Loucy (cell line): ENCODE results near the gene KRT33A.

Source experiments
- H2AFZ ChIP-seq: fragments of 200-600 bp; sonication (generic); 2 replicates; pipeline ENCODE4 v1.6.0; 2016; ENCODE audit warnings: antibody characterized with exemption, mild to moderate bottlenecking, low read length, moderate library complexity
- H3F3A ChIP-seq: fragments of 200-600 bp; 2 replicates; pipeline ENCODE4 v1.6.0; 2016; ENCODE audit warnings: antibody characterized with exemption, low read depth, mild to moderate bottlenecking
- H3K27me3 ChIP-seq: fragments of 200-600 bp; sonication (generic); 2 replicates; pipeline ENCODE4 v1.6.1; 2014; ENCODE audit warnings: low read length, mild to moderate bottlenecking; ENCODE audit not compliant: insufficient read depth, poor library complexity, severe bottlenecking
- H3K36me3 ChIP-seq: fragments of 200-600 bp; sonication (generic); 2 replicates; pipeline ENCODE4 v1.6.1; 2016; ENCODE audit warnings: low read length; ENCODE audit not compliant: insufficient read depth
- H3K4me1 ChIP-seq: fragments of 200-600 bp; sonication (generic); 2 replicates; pipeline ENCODE4 v1.5.1; 2014; ENCODE audit warnings: low read length, mild to moderate bottlenecking; ENCODE audit not compliant: insufficient read depth, poor library complexity, severe bottlenecking
- H3K4me2 ChIP-seq: fragments of 200-600 bp; sonication (generic); 2 replicates; pipeline ENCODE4 v1.6.0; 2014; ENCODE audit warnings: antibody characterized with exemption, low read length, low read depth, mild to moderate bottlenecking; ENCODE audit not compliant: poor library complexity, severe bottlenecking
- H3K4me3 ChIP-seq: fragments of 200-600 bp; sonication (generic); 2 replicates; pipeline ENCODE4 v1.5.1; 2014; ENCODE audit warnings: low read length, mild to moderate bottlenecking, mixed read lengths; ENCODE audit not compliant: poor library complexity, severe bottlenecking
- H3K79me2 ChIP-seq: fragments of 200-600 bp; sonication (generic); 2 replicates; pipeline ENCODE4 v1.6.1; 2014; ENCODE audit warnings: low read length; ENCODE audit not compliant: insufficient read depth
- H3K9ac ChIP-seq: fragments of 200-600 bp; sonication (generic); 2 replicates; pipeline ENCODE4 v1.6.0; 2014; ENCODE audit warnings: mild to moderate bottlenecking, low read depth, low read length, moderate library complexity; ENCODE audit not compliant: poor library complexity, severe bottlenecking
- H3K9me2 ChIP-seq: fragments of 200-600 bp; sonication (generic); replicated peaks from 2 replicates; pipeline ENCODE4 v1.6.1; 2016; ENCODE audit warnings: low read depth, low read length, mixed read lengths
- H3K9me3 ChIP-seq: fragments of 200-600 bp; sonication (generic); 2 replicates; pipeline ENCODE4 v1.6.1; 2014; ENCODE audit warnings: mild to moderate bottlenecking, antibody characterized with exemption, low read length, low read depth; ENCODE audit not compliant: insufficient read depth
- H4K20me1 ChIP-seq: fragments of 200-600 bp; sonication (generic); 2 replicates; pipeline ENCODE4 v1.6.0; 2014; ENCODE audit warnings: antibody characterized with exemption, low read length, mild to moderate bottlenecking; ENCODE audit not compliant: insufficient read depth, poor library complexity, severe bottlenecking
- EZH2phosphoT487 ChIP-seq: fragments of 200-600 bp; IDR thresholded peaks from 2 replicates; pipeline ENCODE4 v1.6.1; 2018; ENCODE audit warnings: antibody characterized with exemption, mild to moderate bottlenecking, moderate library complexity, borderline replicate concordance
- TF ChIP-seq, protein P1 (sequence below): fragments of 200-600 bp; sonication (generic); conservative IDR thresholded peaks from 2 replicates; pipeline ENCODE4 v1.5.1; 2014; ENCODE audit warnings: mild to moderate bottlenecking, antibody characterized with exemption, low read length

The KRT33A gene

DNA sequence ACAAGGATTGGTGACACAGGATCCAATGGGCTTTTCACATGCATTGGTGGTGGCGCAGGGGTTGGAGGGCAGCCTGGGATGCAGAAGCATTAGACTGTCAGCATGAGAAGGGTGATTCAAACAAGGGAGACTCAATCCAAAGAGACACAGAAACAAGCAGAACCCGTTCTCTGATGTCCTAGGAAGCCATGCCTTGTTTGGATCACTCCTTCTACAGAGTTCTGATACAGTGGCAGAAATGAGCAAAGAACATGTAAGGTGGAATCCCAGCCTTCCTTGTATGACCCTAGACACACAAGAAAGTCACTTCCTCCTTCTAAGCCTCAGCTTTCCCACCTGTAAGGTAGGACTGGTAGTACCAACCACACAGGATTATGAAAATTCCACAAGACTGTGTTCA lies 13.3 kb upstream of the KRT33A start:
- no peaks in the 10 kb centered on the region for H3K9me3 ChIP-seq
- no peaks in the 10 kb centered on the region for H3K27me3 ChIP-seq
- H3K4me3 ChIP-seq, result no peak overlapping the region
- no peaks in the 10 kb centered on the region for H3K9me2 ChIP-seq
- TF ChIP-seq, protein P1, sequence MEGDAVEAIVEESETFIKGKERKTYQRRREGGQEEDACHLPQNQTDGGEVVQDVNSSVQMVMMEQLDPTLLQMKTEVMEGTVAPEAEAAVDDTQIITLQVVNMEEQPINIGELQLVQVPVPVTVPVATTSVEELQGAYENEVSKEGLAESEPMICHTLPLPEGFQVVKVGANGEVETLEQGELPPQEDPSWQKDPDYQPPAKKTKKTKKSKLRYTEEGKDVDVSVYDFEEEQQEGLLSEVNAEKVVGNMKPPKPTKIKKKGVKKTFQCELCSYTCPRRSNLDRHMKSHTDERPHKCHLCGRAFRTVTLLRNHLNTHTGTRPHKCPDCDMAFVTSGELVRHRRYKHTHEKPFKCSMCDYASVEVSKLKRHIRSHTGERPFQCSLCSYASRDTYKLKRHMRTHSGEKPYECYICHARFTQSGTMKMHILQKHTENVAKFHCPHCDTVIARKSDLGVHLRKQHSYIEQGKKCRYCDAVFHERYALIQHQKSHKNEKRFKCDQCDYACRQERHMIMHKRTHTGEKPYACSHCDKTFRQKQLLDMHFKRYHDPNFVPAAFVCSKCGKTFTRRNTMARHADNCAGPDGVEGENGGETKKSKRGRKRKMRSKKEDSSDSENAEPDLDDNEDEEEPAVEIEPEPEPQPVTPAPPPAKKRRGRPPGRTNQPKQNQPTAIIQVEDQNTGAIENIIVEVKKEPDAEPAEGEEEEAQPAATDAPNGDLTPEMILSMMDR, result no peak
- no peak for TF ChIP-seq EZH2phosphoT487
- no peak overlapping the region for H3K9ac ChIP-seq
- H3K4me1 ChIP-seq, result no peaks in the 10 kb centered on the region
- no peaks in the 10 kb centered on the region for H3K36me3 ChIP-seq
- H3K79me2 ChIP-seq, result no peaks in the 10 kb centered on the region
- H3K4me2 ChIP-seq, result no peak overlapping the region
- H2AFZ ChIP-seq, result no peak overlapping the region
- H4K20me1 ChIP-seq, result no peaks in the 10 kb centered on the region
- no peaks in the 10 kb centered on the region for H3F3A ChIP-seq

DNA sequence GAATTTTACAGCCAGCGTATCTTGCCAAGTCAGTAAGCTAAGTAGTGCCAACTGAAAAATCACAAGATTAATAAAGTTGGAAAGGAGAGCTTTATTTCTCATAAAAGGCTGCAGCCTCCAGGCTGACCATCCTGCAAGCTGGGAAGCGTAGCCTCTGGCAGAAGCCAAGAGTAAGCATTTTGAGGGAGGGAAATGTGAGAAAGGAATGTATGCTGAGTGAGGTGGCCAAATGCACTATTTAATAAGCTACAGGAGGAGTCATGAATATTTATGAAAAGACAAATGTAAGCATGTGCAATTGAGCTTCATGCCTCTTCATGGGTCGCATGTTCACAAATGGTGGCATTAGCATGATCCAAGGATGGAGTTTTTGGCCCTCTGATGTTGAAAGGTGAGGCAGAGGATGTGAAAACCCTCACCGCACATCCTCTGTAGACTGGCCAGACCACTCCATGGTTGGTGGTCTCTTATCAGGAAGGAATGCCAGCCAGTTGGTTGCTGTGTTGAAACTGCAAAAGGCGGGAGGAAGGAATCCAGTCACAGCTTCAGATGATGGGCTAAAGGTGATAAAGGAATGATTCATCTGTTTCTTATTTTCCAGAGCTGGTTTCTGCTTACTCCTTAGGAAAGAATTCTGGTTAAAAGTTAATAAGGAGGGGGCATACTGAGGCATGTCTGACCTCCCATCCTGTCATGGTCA lies 9.8 kb upstream of the KRT33A start:
- Histone ChIP-seq H2AFZ (no peak overlapping the region), H3K4me3 (no peak overlapping the region), H3K79me2 (no peaks in the 10 kb centered on the region), H3K36me3 (no peaks in the 10 kb centered on the region), H3K27me3 (peaks cover 5% of the 10 kb centered on the region), H3K4me2 (no peak overlapping the region), H3K9me2 (no peaks in the 10 kb centered on the region), H3K9me3 (no peaks in the 10 kb centered on the region), H3K9ac (no peak overlapping the region), H3F3A (no peaks in the 10 kb centered on the region), H4K20me1 (no peaks in the 10 kb centered on the region), H3K4me1 (no peaks in the 10 kb centered on the region)
- TF ChIP-seq, protein P1, result no peak
- no peak for TF ChIP-seq EZH2phosphoT487

- no peaks in the 10 kb centered on the region for H3K36me3 ChIP-seq
- H3K9ac ChIP-seq, result no peak overlapping the region
- TF ChIP-seq EZH2phosphoT487, result no peak
- TF ChIP-seq, protein P1, result no peak
- no peak overlapping the region for H2AFZ ChIP-seq
- H4K20me1 ChIP-seq, result no peaks in the 10 kb centered on the region
- H3K9me3 ChIP-seq, result no peaks in the 10 kb centered on the region
- H3K4me1 ChIP-seq, result no peaks in the 10 kb centered on the region
- no peaks in the 10 kb centered on the region for H3K79me2 ChIP-seq
- H3K4me2 ChIP-seq, result no peak overlapping the region
- H3K4me3 ChIP-seq, result no peak overlapping the region
- H3F3A ChIP-seq, result no peaks in the 10 kb centered on the region
- H3K27me3 ChIP-seq, result peaks cover 5% of the 10 kb centered on the region
- H3K9me2 ChIP-seq, result no peaks in the 10 kb centered on the region
Measured at GRCh38 chr17:41354536-41354935, 3.9 kb upstream of the KRT33A start.
